ENCODE results near the gene SLC7A8.

The SLC7A8 gene

GRCh38 chr14:23172096-23172495 lies 11.4 kb downstream of the SLC7A8 start:
- Histone ChIP-seq H3K27ac (replicated peaks) (no peak overlapping the region), H3K4me3 (replicated peaks; ENCODE audit: insufficient read depth, low read length) (no peak overlapping the region), H3K27me3 (ENCODE audit: insufficient read depth, poor library complexity, severe bottlenecking) (no peaks in the 10 kb centered on the region)
- DNase-seq (ENCODE audit: low read depth in 1 of 2, low spot score in 1 of 2), result no peak
- no peak for TF ChIP-seq POLR2AphosphoS5 (IDR thresholded peaks at IDR 0.05; ENCODE audit: low read depth)
- no peak for TF ChIP-seq GABPA (IDR thresholded peaks at IDR 0.05; ENCODE audit: low read depth)
- TF ChIP-seq, protein P1, sequence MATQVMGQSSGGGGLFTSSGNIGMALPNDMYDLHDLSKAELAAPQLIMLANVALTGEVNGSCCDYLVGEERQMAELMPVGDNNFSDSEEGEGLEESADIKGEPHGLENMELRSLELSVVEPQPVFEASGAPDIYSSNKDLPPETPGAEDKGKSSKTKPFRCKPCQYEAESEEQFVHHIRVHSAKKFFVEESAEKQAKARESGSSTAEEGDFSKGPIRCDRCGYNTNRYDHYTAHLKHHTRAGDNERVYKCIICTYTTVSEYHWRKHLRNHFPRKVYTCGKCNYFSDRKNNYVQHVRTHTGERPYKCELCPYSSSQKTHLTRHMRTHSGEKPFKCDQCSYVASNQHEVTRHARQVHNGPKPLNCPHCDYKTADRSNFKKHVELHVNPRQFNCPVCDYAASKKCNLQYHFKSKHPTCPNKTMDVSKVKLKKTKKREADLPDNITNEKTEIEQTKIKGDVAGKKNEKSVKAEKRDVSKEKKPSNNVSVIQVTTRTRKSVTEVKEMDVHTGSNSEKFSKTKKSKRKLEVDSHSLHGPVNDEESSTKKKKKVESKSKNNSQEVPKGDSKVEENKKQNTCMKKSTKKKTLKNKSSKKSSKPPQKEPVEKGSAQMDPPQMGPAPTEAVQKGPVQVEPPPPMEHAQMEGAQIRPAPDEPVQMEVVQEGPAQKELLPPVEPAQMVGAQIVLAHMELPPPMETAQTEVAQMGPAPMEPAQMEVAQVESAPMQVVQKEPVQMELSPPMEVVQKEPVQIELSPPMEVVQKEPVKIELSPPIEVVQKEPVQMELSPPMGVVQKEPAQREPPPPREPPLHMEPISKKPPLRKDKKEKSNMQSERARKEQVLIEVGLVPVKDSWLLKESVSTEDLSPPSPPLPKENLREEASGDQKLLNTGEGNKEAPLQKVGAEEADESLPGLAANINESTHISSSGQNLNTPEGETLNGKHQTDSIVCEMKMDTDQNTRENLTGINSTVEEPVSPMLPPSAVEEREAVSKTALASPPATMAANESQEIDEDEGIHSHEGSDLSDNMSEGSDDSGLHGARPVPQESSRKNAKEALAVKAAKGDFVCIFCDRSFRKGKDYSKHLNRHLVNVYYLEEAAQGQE (IDR thresholded peaks at IDR 0.05; ENCODE audit: insufficient replicate concordance, low read depth), result no peak
- no peak for TF ChIP-seq CTCF (IDR thresholded peaks at IDR 0.05; ENCODE audit: insufficient read depth, low read length)
- TF ChIP-seq SPI1 (IDR thresholded peaks at IDR 0.05; ENCODE audit: borderline replicate concordance, low read depth), result no peak

DNA sequence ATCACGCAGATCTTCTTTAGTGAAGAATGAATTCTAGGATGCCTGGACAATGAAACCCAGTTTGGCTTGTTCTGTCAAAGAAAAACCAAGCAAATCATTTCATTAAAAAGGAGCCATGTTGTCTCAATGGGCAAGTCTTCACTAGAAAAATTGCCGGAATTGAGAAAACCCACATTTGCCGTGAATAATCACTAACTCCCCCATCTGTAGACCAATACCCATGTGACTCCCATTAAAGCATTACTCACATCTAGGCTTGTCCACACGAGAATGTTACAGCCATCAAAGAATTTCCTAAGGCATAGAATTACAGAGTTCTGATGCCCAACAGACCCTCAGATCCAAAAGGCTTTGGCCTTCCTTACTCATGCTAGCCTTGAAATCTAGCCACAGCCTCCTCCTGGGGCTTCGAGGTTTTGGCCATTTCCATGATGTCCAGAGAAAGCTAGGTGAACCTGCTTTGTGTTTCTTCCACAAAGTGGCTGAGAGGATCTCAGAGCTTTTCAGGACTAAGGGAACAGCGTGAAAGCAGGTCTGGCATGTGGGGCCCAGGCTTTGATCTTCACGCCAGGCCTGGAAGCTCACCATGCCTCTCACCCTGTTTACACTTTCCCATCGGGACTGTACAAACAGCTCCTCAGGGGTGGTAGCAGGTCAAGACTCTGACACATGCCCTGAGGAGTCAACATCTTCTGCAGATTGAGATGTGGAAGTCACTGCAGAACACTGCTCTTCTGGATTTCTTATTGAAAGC lies 12.1 kb downstream of the SLC7A8 start:
- TF ChIP-seq SPI1 (IDR thresholded peaks at IDR 0.05; ENCODE audit: borderline replicate concordance, low read depth) (no peak), POLR2AphosphoS5 (IDR thresholded peaks at IDR 0.05; ENCODE audit: low read depth) (no peak), GABPA (IDR thresholded peaks at IDR 0.05; ENCODE audit: low read depth) (no peak), CTCF (IDR thresholded peaks at IDR 0.05; ENCODE audit: insufficient read depth, low read length) (no peak)
- TF ChIP-seq, protein P1 (IDR thresholded peaks at IDR 0.05; ENCODE audit: insufficient replicate concordance, low read depth), result no peak
- no peak for DNase-seq (ENCODE audit: low read depth in 1 of 2, low spot score in 1 of 2)
- Histone ChIP-seq H3K4me3 (replicated peaks; ENCODE audit: insufficient read depth, low read length) (no peak overlapping the region), H3K27ac (replicated peaks) (no peak overlapping the region), H3K27me3 (ENCODE audit: insufficient read depth, poor library complexity, severe bottlenecking) (no peaks in the 10 kb centered on the region)

DNA sequence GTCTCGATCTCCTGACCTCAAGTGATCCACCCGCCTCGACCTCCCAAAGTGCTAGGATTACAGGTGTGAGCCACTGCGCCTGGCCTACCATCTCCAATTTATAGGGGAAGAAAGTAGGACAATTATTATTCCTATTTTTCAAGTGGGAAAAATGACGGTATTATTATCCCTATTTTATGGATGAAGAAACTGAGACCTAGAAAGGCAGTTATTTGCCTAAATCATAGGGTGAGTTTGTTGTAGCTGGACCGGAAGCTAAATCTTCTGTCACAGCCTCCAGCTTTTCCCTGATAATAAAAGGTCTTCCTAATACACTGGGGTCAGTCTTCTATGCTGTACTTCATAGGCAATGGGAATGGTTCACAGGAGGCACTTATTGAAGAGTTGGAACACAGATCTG lies 13.8 kb downstream of the SLC7A8 start:
- no peaks in the 10 kb centered on the region for H3K27me3 ChIP-seq (ENCODE audit: insufficient read depth, poor library complexity, severe bottlenecking)
- H3K4me3 ChIP-seq (replicated peaks; ENCODE audit: insufficient read depth, low read length), result no peak overlapping the region
- no peak for DNase-seq (ENCODE audit: low read depth in 1 of 2, low spot score in 1 of 2)
- TF ChIP-seq POLR2AphosphoS5 (IDR thresholded peaks at IDR 0.05; ENCODE audit: low read depth), result no peak
- no peak for TF ChIP-seq SPI1 (IDR thresholded peaks at IDR 0.05; ENCODE audit: borderline replicate concordance, low read depth)
- no peak for TF ChIP-seq GABPA (IDR thresholded peaks at IDR 0.05; ENCODE audit: low read depth)
- TF ChIP-seq CTCF (IDR thresholded peaks at IDR 0.05; ENCODE audit: insufficient read depth, low read length), result no peak
- TF ChIP-seq, protein P1 (IDR thresholded peaks at IDR 0.05; ENCODE audit: insufficient replicate concordance, low read depth), result no peak
- H3K27ac ChIP-seq (replicated peaks), result no peak overlapping the region
